Measurements from ENCODE around the gene SCGB1A1.
A peak's percentile ranks its signal among the peaks of the same experiment; 100 is the strongest.

Gene SCGB1A1

DNA sequence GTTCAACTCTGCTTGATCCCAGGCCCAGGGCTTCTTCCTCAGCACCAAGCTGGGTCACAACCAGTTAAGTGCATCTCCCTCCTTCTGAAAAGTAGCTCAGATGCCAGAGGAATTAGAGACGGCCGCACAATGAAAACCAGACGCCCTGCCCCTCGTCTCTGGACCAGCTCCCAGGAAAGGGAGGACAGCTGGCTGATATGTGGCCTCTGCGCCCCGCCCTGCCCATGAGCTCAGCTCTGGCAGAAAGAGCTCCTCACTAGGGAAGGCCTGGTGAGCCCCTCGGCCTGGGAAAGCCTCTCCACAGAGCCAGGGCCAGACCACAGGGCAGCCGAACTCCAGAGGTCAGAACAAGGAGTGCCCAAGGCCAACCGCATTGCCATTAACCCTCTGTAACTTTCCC lies 18.1 kb upstream of the SCGB1A1 start:
- TF ChIP-seq SPI1 (IDR thresholded peaks at IDR 0.05; ENCODE audit: borderline replicate concordance, low read depth) (no peak), REST (IDR thresholded peaks at IDR 0.05; ENCODE audit: insufficient replicate concordance, low read depth) (no peak), POLR2AphosphoS5 (IDR thresholded peaks at IDR 0.05; ENCODE audit: low read depth) (no peak), GABPA (IDR thresholded peaks at IDR 0.05; ENCODE audit: low read depth) (no peak)
- TF ChIP-seq, protein P1, sequence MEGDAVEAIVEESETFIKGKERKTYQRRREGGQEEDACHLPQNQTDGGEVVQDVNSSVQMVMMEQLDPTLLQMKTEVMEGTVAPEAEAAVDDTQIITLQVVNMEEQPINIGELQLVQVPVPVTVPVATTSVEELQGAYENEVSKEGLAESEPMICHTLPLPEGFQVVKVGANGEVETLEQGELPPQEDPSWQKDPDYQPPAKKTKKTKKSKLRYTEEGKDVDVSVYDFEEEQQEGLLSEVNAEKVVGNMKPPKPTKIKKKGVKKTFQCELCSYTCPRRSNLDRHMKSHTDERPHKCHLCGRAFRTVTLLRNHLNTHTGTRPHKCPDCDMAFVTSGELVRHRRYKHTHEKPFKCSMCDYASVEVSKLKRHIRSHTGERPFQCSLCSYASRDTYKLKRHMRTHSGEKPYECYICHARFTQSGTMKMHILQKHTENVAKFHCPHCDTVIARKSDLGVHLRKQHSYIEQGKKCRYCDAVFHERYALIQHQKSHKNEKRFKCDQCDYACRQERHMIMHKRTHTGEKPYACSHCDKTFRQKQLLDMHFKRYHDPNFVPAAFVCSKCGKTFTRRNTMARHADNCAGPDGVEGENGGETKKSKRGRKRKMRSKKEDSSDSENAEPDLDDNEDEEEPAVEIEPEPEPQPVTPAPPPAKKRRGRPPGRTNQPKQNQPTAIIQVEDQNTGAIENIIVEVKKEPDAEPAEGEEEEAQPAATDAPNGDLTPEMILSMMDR (IDR thresholded peaks at IDR 0.05; ENCODE audit: insufficient read depth, low read length) = no peak
- no peak for DNase-seq (ENCODE audit: low read depth in 1 of 2, low spot score in 1 of 2)
- Histone ChIP-seq H3K27ac (replicated peaks) (no peak overlapping the region), H3K4me3 (replicated peaks; ENCODE audit: insufficient read depth, low read length) (no peak overlapping the region), H3K27me3 (ENCODE audit: insufficient read depth, poor library complexity, severe bottlenecking) (no peaks in the 10 kb centered on the region)

GRCh38 chr11:62401356-62401755 lies 17.5 kb upstream of the SCGB1A1 start:
- Histone ChIP-seq H3K4me3 (replicated peaks; ENCODE audit: insufficient read depth, low read length) (no peak overlapping the region), H3K27ac (replicated peaks) (peak overlapping the region; percentile 69), H3K27me3 (ENCODE audit: insufficient read depth, poor library complexity, severe bottlenecking) (no peaks in the 10 kb centered on the region)
- TF ChIP-seq SPI1 (IDR thresholded peaks at IDR 0.05; ENCODE audit: borderline replicate concordance, low read depth) (no peak), GABPA (IDR thresholded peaks at IDR 0.05; ENCODE audit: low read depth) (no peak), REST (IDR thresholded peaks at IDR 0.05; ENCODE audit: insufficient replicate concordance, low read depth) (no peak), POLR2AphosphoS5 (IDR thresholded peaks at IDR 0.05; ENCODE audit: low read depth) (no peak)
- TF ChIP-seq, protein P1 (IDR thresholded peaks at IDR 0.05; ENCODE audit: insufficient read depth, low read length) = no peak
- no peak for DNase-seq (ENCODE audit: low read depth in 1 of 2, low spot score in 1 of 2)

DNA sequence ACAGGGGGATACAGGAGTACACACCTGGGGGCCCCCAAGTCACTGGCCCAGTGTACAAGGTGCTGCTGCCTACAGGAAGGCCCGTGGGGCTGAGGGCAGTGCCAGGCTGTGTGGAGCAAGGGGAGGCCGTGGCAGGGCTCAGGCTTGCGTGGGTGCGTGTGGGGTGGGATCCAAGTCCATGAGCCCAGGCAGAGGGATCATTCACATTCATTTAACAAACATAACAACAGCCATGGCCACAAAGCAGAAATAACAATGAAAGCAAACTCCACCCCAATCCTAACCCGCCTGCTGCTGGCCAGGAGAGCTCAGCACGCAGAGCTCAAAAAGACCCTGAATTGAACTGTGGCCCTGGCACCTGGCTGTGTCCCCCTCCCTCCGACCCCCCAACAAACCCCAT lies 17.0 kb upstream of the SCGB1A1 start:
- Histone ChIP-seq H3K4me3 (replicated peaks; ENCODE audit: insufficient read depth, low read length) (0 out of 2 replicates have a peak overlapping the region, but pooled peaks have one; percentile 9), H3K27ac (replicated peaks) (peak overlapping the region; percentile 69)

More for the DNA sequence above, 17.0 kb upstream of the SCGB1A1 start:
- TF ChIP-seq REST (IDR thresholded peaks at IDR 0.05; ENCODE audit: insufficient replicate concordance, low read depth) = no peak
- TF ChIP-seq GABPA (IDR thresholded peaks at IDR 0.05; ENCODE audit: low read depth) = no peak
- TF ChIP-seq, protein P1 (IDR thresholded peaks at IDR 0.05; ENCODE audit: insufficient read depth, low read length) = no peak
- TF ChIP-seq SPI1 (IDR thresholded peaks at IDR 0.05; ENCODE audit: borderline replicate concordance, low read depth) = no peak
- no peak for TF ChIP-seq POLR2AphosphoS5 (IDR thresholded peaks at IDR 0.05; ENCODE audit: low read depth)
- DNase-seq (ENCODE audit: low read depth in 1 of 2, low spot score in 1 of 2) = no peak
- no peaks in the 10 kb centered on the region for H3K27me3 ChIP-seq (ENCODE audit: insufficient read depth, poor library complexity, severe bottlenecking)
